Thoracic aorta (tissue), 2 donors: Measurements from ENCODE around the gene ZNF511. TPM values are rescaled to one million over a fixed set of nuclear protein-coding genes. Genes with fewer than 3 reads are reported as not detected.

Source experiments
- ATAC-seq: fragments of 150-250 bp; one replicate; pipeline ENCODE4 v1.8.0; 2017; ENCODE audit warnings: low read depth; ENCODE audit not compliant: insufficient number of reproducible peaks, low FRiP score
- DNase-seq: peaks from one replicate; pipeline ENCODE4 v3.0.0-alpha.2; 2020; ENCODE audit warnings: low spot score
- H3K27ac ChIP-seq, 2 donors: fragments of 200-600 bp; sonication (generic); 1 replicate in 1 of 2; 2 replicates in 1 of 2; pipeline ENCODE4 v1.5.1; 2016; ENCODE audit warnings: mild to moderate bottlenecking in 2 of 2, moderate library complexity in 2 of 2
- H3K27me3 ChIP-seq: fragments of 200-600 bp; sonication (generic); replicated peaks from 2 replicates; pipeline ENCODE4 v1.6.0; 2016; ENCODE audit warnings: mild to moderate bottlenecking; ENCODE audit not compliant: insufficient read depth
- H3K36me3 ChIP-seq: fragments of 200-600 bp; sonication (generic); one replicate; pipeline ENCODE4 v1.5.1; 2016
- H3K4me1 ChIP-seq, 2 donors: fragments of 200-600 bp; sonication (generic); 1 replicate in 1 of 2; 2 replicates in 1 of 2; pipeline versions ENCODE4 v1.5.1 to v1.6.0; 2016; ENCODE audit warnings: low read depth in 2 of 2, mild to moderate bottlenecking in 1 of 2; ENCODE audit not compliant: control insufficient read depth in 1 of 2
- H3K4me3 ChIP-seq: fragments of 200-600 bp; sonication (generic); 2 replicates; pipeline ENCODE4 v1.5.1; 2016; ENCODE audit warnings: mild to moderate bottlenecking
- H3K9me3 ChIP-seq: fragments of 200-600 bp; sonication (generic); 2 replicates; pipeline ENCODE4 v1.5.1; 2016
- CTCF ChIP-seq: fragments of 200-600 bp; sonication (generic); IDR thresholded peaks from one replicate; pipeline ENCODE4 v1.5.1; 2019; ENCODE audit warnings: antibody characterized with exemption
- total RNA-seq, 2 donors: library from RNA; depleted of rRNA; stranded (reverse); fragments of >200 nt; gene quantifications; one replicate each; pipeline versions ENCODE4 v1.1.0 to v1.2.3, GENCODE V29; 2016

Gene ZNF511
- total RNA-seq, 2 donors from 2014 or later: 20.0 to 33.2 TPM

- Histone ChIP-seq H3K36me3 (peaks cover 4% of the 10 kb centered on the region), H3K27me3 (no peaks in the 10 kb centered on the region), H3K9me3 (no peaks in the 10 kb centered on the region), H3K4me1 (no peaks in the 10 kb centered on the region), H3K4me3 (no peak overlapping the region), H3K27ac (no peak overlapping the region)
- TF ChIP-seq CTCF: no peak
- DNase-seq: no peak
- no peak for ATAC-seq
Measured at GRCh38 chr10:133268532-133268931, 40.2 kb upstream of the ZNF511 start.

GRCh38 chr10:133269367-133269766 is 39.3 kb upstream of the ZNF511 start:
- H3K4me1 ChIP-seq: no peaks in the 10 kb centered on the region
- no peaks in the 10 kb centered on the region for H3K9me3 ChIP-seq
- no peak for TF ChIP-seq CTCF
- H3K4me3 ChIP-seq: no peak overlapping the region
- no peak overlapping the region for H3K27ac ChIP-seq
- peaks cover 4% of the 10 kb centered on the region for H3K36me3 ChIP-seq
- no peaks in the 10 kb centered on the region for H3K27me3 ChIP-seq
- DNase-seq (no peak), ATAC-seq (no peak)

- TF ChIP-seq CTCF: no peak
- Histone ChIP-seq H3K36me3 (peaks cover 4% of the 10 kb centered on the region), H3K9me3 (no peaks in the 10 kb centered on the region), H3K27me3 (no peaks in the 10 kb centered on the region), H3K4me1 (no peaks in the 10 kb centered on the region), H3K4me3 (no peak overlapping the region), H3K27ac (no peak overlapping the region)
- ATAC-seq (no peak), DNase-seq (no peak)
Measured at GRCh38 chr10:133270204-133270603, 38.5 kb upstream of the ZNF511 start.

GRCh38 chr10:133270773-133271297 is 37.9 kb upstream of the ZNF511 start:
- ATAC-seq (no peak), DNase-seq (no peak)
- Histone ChIP-seq H3K4me1 (no peaks in the 10 kb centered on the region), H3K4me3 (no peak overlapping the region), H3K9me3 (no peaks in the 10 kb centered on the region), H3K27me3 (no peaks in the 10 kb centered on the region), H3K27ac (no peak overlapping the region), H3K36me3 (peaks cover 4% of the 10 kb centered on the region)
- no peak for TF ChIP-seq CTCF

- peaks cover 0 to 5% of the 10 kb centered on the region in 2 donors for H3K4me1 ChIP-seq
- no peak for DNase-seq
- H3K9me3 ChIP-seq: no peaks in the 10 kb centered on the region
- TF ChIP-seq CTCF: no peak
- no peak for ATAC-seq
- no peaks in the 10 kb centered on the region for H3K27me3 ChIP-seq
- H3K27ac ChIP-seq: no peak overlapping the region
- H3K36me3 ChIP-seq: peaks cover 4% of the 10 kb centered on the region
- H3K4me3 ChIP-seq: no peak overlapping the region
Measured at GRCh38 chr10:133271521-133272300, 37.0 kb upstream of the ZNF511 start.
